CD14-positive monocyte (primary cell): Measurements from ENCODE around the gene KRT25. TPM values are rescaled to one million over a fixed set of nuclear protein-coding genes. Genes with fewer than 3 reads are reported as not detected.

Source experiments
- DNase-seq, 3 donors: peaks; one replicate each; pipeline ENCODE4 v3.0.0-alpha.2; 2011 to 2022
- H2AFZ ChIP-seq: 2 replicates; pipeline ENCODE4 v1.6.0; 2012; ENCODE audit warnings: mild to moderate bottlenecking, low read depth, low read length, inconsistent platforms; ENCODE audit not compliant: insufficient read depth, poor library complexity, severe bottlenecking
- H3K27ac ChIP-seq, 2 donors: 1 replicate in 1 of 2; 2 replicates in 1 of 2; pipeline ENCODE4 v1.5.1; 2012 to 2013; ENCODE audit warnings: low read length in 2 of 2, control low read depth in 1 of 2, inconsistent platforms in 1 of 2, low read depth in 1 of 2, mild to moderate bottlenecking in 1 of 2
- H3K27me3 ChIP-seq, 2 donors: one replicate each; pipeline versions ENCODE4 v1.6.0 to v1.6.1; 2011 to 2013; ENCODE audit warnings: low read length in 2 of 2; ENCODE audit not compliant: control insufficient read depth in 2 of 2, insufficient read depth in 2 of 2
- H3K36me3 ChIP-seq, 2 donors: replicated peaks in 1 of 2; 1 replicate in 1 of 2; 2 replicates in 1 of 2; pipeline versions ENCODE4 v1.5.1 to v1.6.1; 2012 to 2013; ENCODE audit warnings: low read length in 2 of 2, control low read depth in 1 of 2, inconsistent platforms in 1 of 2, mild to moderate bottlenecking in 1 of 2; ENCODE audit not compliant: insufficient read depth in 2 of 2, control insufficient read depth in 1 of 2
- H3K4me1 ChIP-seq, 2 donors: 1 replicate in 1 of 2; 2 replicates in 1 of 2; pipeline versions ENCODE4 v1.5.1 to v1.6.1; 2012 to 2013; ENCODE audit warnings: low read length in 2 of 2, control low read depth in 1 of 2, inconsistent platforms in 1 of 2, mild to moderate bottlenecking in 1 of 2, moderate library complexity in 1 of 2; ENCODE audit not compliant: insufficient read depth in 2 of 2, control insufficient read depth in 1 of 2
- H3K4me2 ChIP-seq: replicated peaks from 2 replicates; pipeline ENCODE3; 2012; ENCODE audit warnings: low read length, moderate library complexity, mild to moderate bottlenecking; ENCODE audit not compliant: poor library complexity, severe bottlenecking; ENCODE audit errors: extremely low read depth
- H3K4me3 ChIP-seq, 3 experiments: fragments of 200-600 bp in 1 of 3; sonication (generic) in 1 of 3; replicated peaks in 1 of 3; 1 replicate in 2 of 3; 2 replicates in 1 of 3; pipeline ENCODE4 v1.5.1; 2011 to 2013; ENCODE audit warnings: low read length in 3 of 3, mild to moderate bottlenecking in 3 of 3, control low read depth in 2 of 3, low read depth in 2 of 3, inconsistent platforms in 1 of 3, moderate library complexity in 1 of 3
- H3K79me2 ChIP-seq: 2 replicates; pipeline ENCODE4 v1.6.0; 2012; ENCODE audit warnings: mild to moderate bottlenecking, control low read depth, inconsistent platforms, low read length, moderate library complexity; ENCODE audit not compliant: insufficient read depth
- H3K9ac ChIP-seq: 2 replicates; pipeline ENCODE4 v1.6.0; 2017; ENCODE audit warnings: low read length, mild to moderate bottlenecking; ENCODE audit not compliant: insufficient read depth, poor library complexity, severe bottlenecking
- H3K9me3 ChIP-seq, 2 donors: replicated peaks in 1 of 2; 1 replicate in 1 of 2; 2 replicates in 1 of 2; pipeline versions ENCODE4 v1.5.1 to v1.6.1; 2012 to 2013; ENCODE audit warnings: low read length in 2 of 2, control low read depth in 1 of 2; ENCODE audit not compliant: control insufficient read depth in 1 of 2, insufficient read depth in 1 of 2
- H4K20me1 ChIP-seq: 2 replicates; pipeline ENCODE4 v1.6.0; 2012; ENCODE audit warnings: mild to moderate bottlenecking, low read length, control low read depth, moderate library complexity; ENCODE audit not compliant: insufficient read depth
- H3K27ac Mint-ChIP-seq, 7 donors: one replicate each; pipeline ENCODE4 v1.8.0; 2020; ENCODE audit warnings: mild to moderate bottlenecking in 7 of 7, mixed read lengths in 7 of 7, moderate library complexity in 6 of 7, inconsistent platforms in 2 of 7
- H3K27me3 Mint-ChIP-seq, 3 donors: one replicate each; pipeline ENCODE4 v1.8.0; 2021 to 2022; ENCODE audit warnings: low read depth in 3 of 3, mild to moderate bottlenecking in 3 of 3, mixed read lengths in 3 of 3, moderate library complexity in 3 of 3, inconsistent platforms in 1 of 3
- H3K36me3 Mint-ChIP-seq, 2 donors: one replicate each; pipeline ENCODE4 v1.8.0; 2020; ENCODE audit warnings: mixed read lengths in 2 of 2, inconsistent platforms in 1 of 2, mild to moderate bottlenecking in 1 of 2
- H3K4me1 Mint-ChIP-seq: one replicate; pipeline ENCODE4 v1.8.0; 2020; ENCODE audit warnings: mild to moderate bottlenecking, mixed read lengths
- H3K4me3 Mint-ChIP-seq, 2 donors: one replicate each; pipeline ENCODE4 v1.8.0; 2020; ENCODE audit warnings: mild to moderate bottlenecking in 2 of 2, mixed read lengths in 2 of 2, moderate library complexity in 1 of 2
- H3K9me3 Mint-ChIP-seq, 7 donors: one replicate each; pipeline ENCODE4 v1.8.0; 2020 to 2022; ENCODE audit warnings: mixed read lengths in 7 of 7, mild to moderate bottlenecking in 6 of 7, moderate library complexity in 6 of 7, inconsistent platforms in 2 of 7
- CTCF ChIP-seq: fragments of 200-600 bp; IDR thresholded peaks from one replicate; pipeline ENCODE4 v1.8.0; 2022; ENCODE audit warnings: antibody characterized with exemption, mild to moderate bottlenecking
- WGBS: methylation state at CpG from one replicate; pipeline ENCODE4 v1.1.5; 2013; ENCODE audit warnings: missing lambda C conversion rate; ENCODE audit not compliant: insufficient coverage; 5-methylcytosine and 5-hydroxymethylcytosine counted together
- intact Hi-C, 2 donors: fragments of 100-400 bp; cut with micrococcal nuclease; formaldehyde crosslinking; loops; one replicate each; pipeline versions ENCODE4 v1.15.0 to v1.15.1; 2023
- polyA plus RNA-seq, 3 donors: library from polyadenylated mRNA; depleted of rRNA in 1 of 3; unstranded in 2 of 3; stranded (reverse) in 1 of 3; fragments of 300-500 nt in 2 of 3; fragments of >200 nt in 1 of 3; fragmentation: Illumina TruSeq in 2 of 3; gene quantifications; 1 replicate in 2 of 3; 2 replicates in 1 of 3; pipeline ENCODE4 v1.2.3, GENCODE V29; 2012 to 2021

Gene KRT25
- polyA plus RNA-seq, 3 donors: not detected

DNA sequence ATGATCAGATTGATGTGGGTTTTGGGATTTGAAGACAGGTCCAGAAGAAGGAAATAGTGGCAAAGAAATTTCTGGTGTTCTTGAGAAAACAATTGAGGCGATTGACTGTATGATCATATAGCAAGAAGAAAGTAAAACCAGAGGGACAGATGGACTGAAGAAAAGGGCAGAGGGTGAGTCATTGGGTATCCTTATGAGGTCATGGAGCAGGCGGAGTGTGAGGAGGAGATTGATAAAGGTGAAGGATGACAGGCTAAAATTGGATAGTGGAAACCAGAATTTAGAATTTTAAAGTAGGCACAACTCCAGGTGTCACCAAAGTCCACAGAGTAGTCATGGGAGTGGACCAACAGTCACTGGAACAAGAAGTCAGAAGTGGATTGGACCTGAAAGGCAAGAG, 46.0 kb upstream of the KRT25 start:
- peaks cover 24 to 29% of the 10 kb centered on the region in 2 donors for H3K27me3 ChIP-seq
- H3K4me1 ChIP-seq: no peaks in the 10 kb centered on the region
- H3K4me2 ChIP-seq: no peak overlapping the region
- H4K20me1 ChIP-seq: no peaks in the 10 kb centered on the region
- Mint-ChIP-seq H3K4me3 (no peak overlapping the region), H3K9me3 (no peaks in the 10 kb centered on the region), H3K36me3 (no peaks in the 10 kb centered on the region), H3K4me1 (no peaks in the 10 kb centered on the region), H3K27me3 (peaks cover 17 to 26% (median 23%) of the 10 kb centered on the region in 3 donors), H3K27ac (no peak overlapping the region)
- H3K4me3 ChIP-seq: no peak overlapping the region
- intact Hi-C loops: loop anchor here (5.0 kb wide), 1 partner anchor 846 kb away; no protein-coding TSS in a partner anchor
- H3K9me3 ChIP-seq: no peaks in the 10 kb centered on the region
- H3K36me3 ChIP-seq: no peaks in the 10 kb centered on the region
- H3K79me2 ChIP-seq: no peaks in the 10 kb centered on the region
- 92% methylated on average over 2 of the region's 2 CpGs for WGBS
- H3K27ac ChIP-seq: no peak overlapping the region
- no peak overlapping the region for H2AFZ ChIP-seq
- H3K9ac ChIP-seq: no peak overlapping the region
- no peak for TF ChIP-seq CTCF
- DNase-seq: no peak

GRCh38 chr17:40800381-40800780, 45.2 kb upstream of the KRT25 start:
- H3K27me3 Mint-ChIP-seq: peaks cover 13 to 25% (median 22%) of the 10 kb centered on the region in 3 donors
- H3K27ac Mint-ChIP-seq: no peak overlapping the region
- H3K4me3 Mint-ChIP-seq: no peak overlapping the region
- Histone ChIP-seq H3K4me1 (no peaks in the 10 kb centered on the region), H3K4me3 (no peak overlapping the region), H4K20me1 (no peaks in the 10 kb centered on the region), H3K79me2 (no peaks in the 10 kb centered on the region), H2AFZ (no peak overlapping the region), H3K36me3 (no peaks in the 10 kb centered on the region), H3K9ac (no peak overlapping the region), H3K27me3 (peaks cover 19 to 32% of the 10 kb centered on the region in 2 donors), H3K27ac (no peak overlapping the region), H3K4me2 (no peak overlapping the region), H3K9me3 (no peaks in the 10 kb centered on the region)
- no peak for TF ChIP-seq CTCF
- H3K36me3 Mint-ChIP-seq: no peaks in the 10 kb centered on the region
- WGBS: 38% methylated on average over 1 of the region's 1 CpG
- DNase-seq: no peak
- H3K4me1 Mint-ChIP-seq: no peaks in the 10 kb centered on the region
- intact Hi-C loops: loop anchor here (5.0 kb wide), 1 partner anchor 847 kb away; no protein-coding TSS in a partner anchor
- no peaks in the 10 kb centered on the region for H3K9me3 Mint-ChIP-seq
